A549 (cell line): ENCODE results near the gene SHISA4. TPM values are rescaled to one million over a fixed set of nuclear protein-coding genes. Genes with fewer than 3 reads are reported as not detected.
A peak's percentile ranks its signal among the peaks of the same experiment; 100 is the strongest.

Source experiments
- ATAC-seq, 2 experiments: fragments of 200-7000 bp in 1 of 2; fragments of >200 bp in 1 of 2; cut with Nextera tagmentation in 1 of 2; cut with Tn5 transposase in 1 of 2; 3 replicates each; pipeline versions ENCODE4 v1.8.0 to v1.9.1; 2018 to 2020; ENCODE audit warnings: mild to moderate bottlenecking in 1 of 2, moderate library complexity in 1 of 2
- CTCF ChIA-PET: fragments of 300-600 bp; sonication (Branson Sonifier 250); formaldehyde crosslinking; extraction: SDS; loops from one replicate; lab custom pipeline; 2021; ENCODE audit warnings: antibody characterized with exemption, inconsistent platforms; lab: Yijun Ruan, JAX
- POLR2A ChIA-PET: fragments of 350-600 bp; formaldehyde crosslinking; extraction: SDS; loops from one replicate; lab custom pipeline; 2021; ENCODE audit warnings: antibody characterized with exemption, inconsistent platforms; lab: Yijun Ruan, JAX
- DNase-seq, 2 experiments: peaks; one replicate each; pipeline versions ENCODE4 v3.0.0 to v3.0.0-alpha.2; 2011 to 2016; ENCODE audit warnings: low read depth in 1 of 2, low spot score in 1 of 2
- FAIRE-seq: peaks from 2 replicates; lab custom pipeline; 2011; peaks lifted over from hg19 to GRCh38; lab: Jason Lieb, UNC
- H3K27ac ChIP-seq, 2 experiments: fragments of >200 bp; sonication (Bioruptor Twin); formaldehyde crosslinking; 3 replicates each; pipeline ENCODE4 v1.5.1; 2016 to 2017
- H3K4me1 ChIP-seq: fragments of >200 bp; sonication (Bioruptor Twin); formaldehyde crosslinking; 3 replicates; pipeline ENCODE4 v1.6.1; 2016
- H3K4me2 ChIP-seq: fragments of >200 bp; sonication (Bioruptor Twin); formaldehyde crosslinking; 3 replicates; pipeline ENCODE4 v1.6.1; 2016
- H3K4me3 ChIP-seq: fragments of >200 bp; sonication (Bioruptor Twin); formaldehyde crosslinking; 3 replicates; pipeline ENCODE4 v1.5.1; 2016
- H3K9me3 ChIP-seq: fragments of >200 bp; sonication (Bioruptor Twin); formaldehyde crosslinking; 3 replicates; pipeline ENCODE4 v1.6.1; 2016
- ATOH8 ChIP-seq: fragments of 250-450 bp; sonication (Bioruptor Pico); IDR thresholded peaks from 2 replicates; pipeline ENCODE4 v1.5.0; 2020; ENCODE audit warnings: low read depth, mild to moderate bottlenecking, moderate library complexity
- CBX2 ChIP-seq: fragments of 200-600 bp; sonication (generic); IDR thresholded peaks from 2 replicates; pipeline ENCODE4 v1.6.1; 2016; ENCODE audit warnings: low read depth, mild to moderate bottlenecking, borderline replicate concordance
- CEBPB ChIP-seq, 2 experiments: fragments of >200 bp in 1 of 2; sonication (Bioruptor Twin) in 1 of 2; formaldehyde crosslinking in 1 of 2; IDR thresholded peaks; 2 replicates each; pipeline ENCODE4 v1.6.1; 2012 to 2016
- CHD2 ChIP-seq: fragments of 150-350 bp; IDR thresholded peaks from 2 replicates; pipeline ENCODE4 v1.6.1; 2014; ENCODE audit warnings: low read length; ENCODE audit not compliant: partially characterized antibody
- EP300 ChIP-seq, 2 experiments: fragments of >200 bp; sonication (Bioruptor Twin); formaldehyde crosslinking; IDR thresholded peaks; 2 replicates in 1 of 2; 3 replicates in 1 of 2; pipeline ENCODE4 v1.6.1; 2016 to 2017
- FOSL2 ChIP-seq, 2 experiments: fragments of 450-650 bp in 1 of 2; fragments of >200 bp in 1 of 2; sonication (Bioruptor Twin) in 1 of 2; formaldehyde crosslinking; IDR thresholded peaks; 2 replicates each; pipeline versions ENCODE4 v1.5.0 to v1.6.1; 2016 to 2020; ENCODE audit warnings: mild to moderate bottlenecking in 1 of 2, moderate library complexity in 1 of 2
- HDAC2 ChIP-seq: fragments of 200-600 bp; sonication (generic); IDR thresholded peaks from 2 replicates; pipeline ENCODE4 v1.6.1; 2016
- HEYL ChIP-seq: fragments of 250-450 bp; sonication (Bioruptor Pico); IDR thresholded peaks from 2 replicates; pipeline ENCODE4 v1.8.0; 2021; ENCODE audit warnings: mild to moderate bottlenecking, moderate library complexity
- HOXA7 ChIP-seq: fragments of 250-450 bp; sonication (Bioruptor Pico); IDR thresholded peaks from 2 replicates; pipeline ENCODE4 v1.5.0; 2020; ENCODE audit warnings: mild to moderate bottlenecking, moderate library complexity
- HOXB13 ChIP-seq: fragments of 250-450 bp; sonication (Bioruptor Pico); IDR thresholded peaks from 2 replicates; pipeline ENCODE4 v1.5.0; 2020; ENCODE audit warnings: low read depth, mild to moderate bottlenecking, moderate library complexity
- JUN ChIP-seq, 2 experiments: fragments of >200 bp; sonication (Bioruptor Twin); formaldehyde crosslinking; IDR thresholded peaks; 2 replicates in 1 of 2; 3 replicates in 1 of 2; pipeline ENCODE4 v1.6.1; 2016 to 2017
- KDM5A ChIP-seq: fragments of 200-600 bp; sonication (generic); IDR thresholded peaks from 2 replicates; pipeline ENCODE4 v1.6.1; 2016; ENCODE audit warnings: antibody characterized with exemption, mild to moderate bottlenecking
- MAFK ChIP-seq: fragments of 450-650 bp; IDR thresholded peaks from 2 replicates; pipeline ENCODE4 v1.6.1; 2014; ENCODE audit not compliant: partially characterized antibody
- NPAS2 ChIP-seq: fragments of 250-450 bp; sonication (Bioruptor Pico); IDR thresholded peaks from 2 replicates; pipeline ENCODE4 v1.8.0; 2022; ENCODE audit warnings: mild to moderate bottlenecking, moderate library complexity, borderline replicate concordance
- RAD21 ChIP-seq, 2 experiments: fragments of >200 bp in 1 of 2; sonication (Bioruptor Twin) in 1 of 2; formaldehyde crosslinking in 1 of 2; IDR thresholded peaks in 1 of 2; conservative IDR thresholded peaks in 1 of 2; 2 replicates in 1 of 2; 3 replicates in 1 of 2; pipeline ENCODE4 v1.6.1; 2012 to 2018; ENCODE audit warnings: inconsistent platforms in 1 of 2
- TFCP2L1 ChIP-seq: fragments of 250-450 bp; sonication (Bioruptor Pico); IDR thresholded peaks from 2 replicates; pipeline ENCODE4 v1.5.0; 2021; ENCODE audit warnings: mild to moderate bottlenecking
- TP53 ChIP-seq: fragments of 250-450 bp; sonication (Bioruptor Pico); IDR thresholded peaks from 2 replicates; pipeline ENCODE4 v1.5.0; 2021; ENCODE audit warnings: mild to moderate bottlenecking, moderate library complexity
- USF2 ChIP-seq: fragments of 450-650 bp; IDR thresholded peaks from 2 replicates; pipeline ENCODE4 v1.6.1; 2014; ENCODE audit warnings: antibody characterized with exemption
- ZNF302 ChIP-seq: fragments of 250-450 bp; sonication (Bioruptor Pico); IDR thresholded peaks from 2 replicates; pipeline ENCODE4 v1.9.0; 2021; ENCODE audit warnings: inconsistent platforms, mild to moderate bottlenecking, moderate library complexity
- WGBS: methylation state at CpG from one replicate; pipeline ENCODE4 v1.1.6; 2017; ENCODE audit errors: missing lambda C conversion rate; 5-methylcytosine and 5-hydroxymethylcytosine counted together
- polyA plus RNA-seq, 4 experiments: library from polyadenylated mRNA; depleted of rRNA in 3 of 4; stranded (reverse); fragments of >200 nt; fragmentation: RNase III in 1 of 4; extraction: RNeasy Plus Mini Kit Qiagen cat#74134 plus additional on column Dnase treatment in 1 of 4; gene quantifications; 2 replicates in 3 of 4; 3 replicates in 1 of 4; pipeline ENCODE4 v1.2.3, GENCODE V29; 2011 to 2017
- TF ChIP-seq, protein P1 (sequence below): fragments of 150-350 bp; IDR thresholded peaks from 2 replicates; pipeline ENCODE4 v1.6.1; 2014; ENCODE audit warnings: low read depth, mild to moderate bottlenecking, low read length

SHISA4 gene
- polyA plus RNA-seq, 2 of the 4 experiments (the other 2 are of a cell fraction), result 10.0 to 15.0 TPM

GRCh38 chr1:201841265-201841912 lies 47.3 kb upstream of the SHISA4 start:
- POLR2A ChIA-PET, result no interaction called here
- no peak for FAIRE-seq

GRCh38 chr1:201842472-201843027 lies 46.1 kb upstream of the SHISA4 start:
- WGBS, result 89% methylated on average over 2 of the region's 2 CpGs
- Histone ChIP-seq H3K9me3 (no peaks in the 10 kb centered on the region), H3K4me1 (peaks cover 17% of the 10 kb centered on the region), H3K4me2 (no peak overlapping the region), H3K27ac (no peak overlapping the region), H3K4me3 (no peak overlapping the region)
- TF ChIP-seq JUN (IDR thresholded peaks at IDR 0.05) (no peak), ATOH8 (CRISPR knock-in tag) (no peak), HOXB13 (CRISPR knock-in tag) (no peak), MAFK (no peak)
- ChIA-PET POLR2A (interaction anchor here (1.2 kb wide), 1 partner anchor 13 kb away, joined by 3 read pairs; the partner anchor contains the start of gene IPO9), CTCF (interaction anchor here (0.8 to 2.9 kb wide), 11 partner anchors 10 to 360 kb away, joined by 3 to 9 read pairs (median 3); partner anchors contain the start of gene IPO9)
- DNase-seq (no peak), FAIRE-seq (no peak), ATAC-seq (no peak)

More at GRCh38 chr1:201841265-201841912, 47.3 kb upstream of the SHISA4 start:
- Histone ChIP-seq H3K27ac (no peak overlapping the region), H3K4me1 (peaks cover 17% of the 10 kb centered on the region), H3K4me3 (no peak overlapping the region)
- no peak for ATAC-seq
- WGBS, result 87% methylated on average over 2 of the region's 2 CpGs
- no peak for DNase-seq
- TF ChIP-seq CHD2 (no peak), USF2 (no peak), EP300 (IDR thresholded peaks at IDR 0.05) (no peak)
- TF ChIP-seq, protein P1, sequence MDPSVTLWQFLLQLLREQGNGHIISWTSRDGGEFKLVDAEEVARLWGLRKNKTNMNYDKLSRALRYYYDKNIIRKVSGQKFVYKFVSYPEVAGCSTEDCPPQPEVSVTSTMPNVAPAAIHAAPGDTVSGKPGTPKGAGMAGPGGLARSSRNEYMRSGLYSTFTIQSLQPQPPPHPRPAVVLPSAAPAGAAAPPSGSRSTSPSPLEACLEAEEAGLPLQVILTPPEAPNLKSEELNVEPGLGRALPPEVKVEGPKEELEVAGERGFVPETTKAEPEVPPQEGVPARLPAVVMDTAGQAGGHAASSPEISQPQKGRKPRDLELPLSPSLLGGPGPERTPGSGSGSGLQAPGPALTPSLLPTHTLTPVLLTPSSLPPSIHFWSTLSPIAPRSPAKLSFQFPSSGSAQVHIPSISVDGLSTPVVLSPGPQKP, result no peak
- TF ChIP-seq, all 56 proteins: peak for 0
- no peak overlapping the region for H3K4me2 ChIP-seq
- CTCF ChIA-PET, result interaction anchor here (1.3 to 1.4 kb wide), 2 partner anchors 12 to 55 kb away, joined by 3 to 5 read pairs; no protein-coding TSS in a partner anchor
- H3K9me3 ChIP-seq, result no peaks in the 10 kb centered on the region

- Histone ChIP-seq H3K27ac (no peak overlapping the region), H3K9me3 (no peaks in the 10 kb centered on the region), H3K4me1 (peaks cover 24% of the 10 kb centered on the region), H3K4me2 (no peak overlapping the region), H3K4me3 (no peak overlapping the region)
- TF ChIP-seq FOSL2 (IDR thresholded peaks at IDR 0.05), result no peak
- peak; percentile 22; the same call in 1 of the 2 replicates for TF ChIP-seq FOSL2 (CRISPR knock-in tag; IDR thresholded peaks at IDR 0.05)
- no peak for TF ChIP-seq ZNF302 (CRISPR knock-in tag)
- ATAC-seq, result 0 out of 6 replicates have a peak, but pooled peaks of 1 of the 2 experiments have one; percentile 51
- no peak for FAIRE-seq
- ChIA-PET POLR2A (no interaction called here), CTCF (interaction anchor here (0.9 to 2.9 kb wide), 3 partner anchors 12 to 18 kb away, joined by 3 to 9 read pairs (median 3); partner anchors contain the start of gene IPO9)
- WGBS, result 82% methylated on average over 2 of the region's 2 CpGs
- DNase-seq, result no peak
These were observed 43.2 kb upstream of the SHISA4 start for GRCh38 chr1:201845331-201846083.

DNA sequence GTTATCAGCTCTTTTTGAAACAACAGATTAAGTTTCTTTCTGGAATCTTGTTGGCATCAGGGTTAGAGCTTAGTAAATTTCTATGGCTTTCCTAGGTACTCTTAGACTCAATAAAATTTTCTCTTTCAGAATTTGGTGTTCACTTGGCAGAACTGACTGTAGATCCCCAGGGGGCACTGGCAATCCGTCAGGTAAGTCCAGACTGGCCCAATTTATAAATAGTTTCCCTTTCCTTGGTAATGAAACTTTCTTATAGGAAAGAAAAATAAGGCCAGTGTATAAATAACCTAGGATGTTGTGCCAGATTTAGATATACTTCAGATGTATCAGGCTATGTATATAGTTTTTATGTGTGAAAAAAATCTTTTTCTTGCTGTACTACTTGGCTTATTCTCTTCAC lies 41.5 kb upstream of the SHISA4 start:
- FAIRE-seq (no peak), DNase-seq (no peak), ATAC-seq (no peak)
- 89% methylated on average over 1 of the region's 1 CpG for WGBS
- Histone ChIP-seq H3K9me3 (no peaks in the 10 kb centered on the region), H3K4me1 (peaks cover 24% of the 10 kb centered on the region), H3K4me2 (no peak overlapping the region), H3K4me3 (no peak overlapping the region), H3K27ac (no peak overlapping the region)
- ChIA-PET POLR2A (no interaction called here), CTCF (interaction anchor here (1.0 to 1.9 kb wide), 3 partner anchors 17 to 288 kb away, joined by 3 to 6 read pairs (median 3); partner anchors contain the start of gene IPO9)
- TF ChIP-seq CEBPB (IDR thresholded peaks at IDR 0.05) (no peak), TFCP2L1 (CRISPR knock-in tag) (no peak), TP53 (CRISPR knock-in tag) (no peak), RAD21 (conservative IDR thresholded peaks at IDR 0.05 in 1 of 2, IDR thresholded peaks at IDR 0.05 in 1 of 2) (no peak), EP300 (IDR thresholded peaks at IDR 0.05) (no peak), HEYL (CRISPR knock-in tag) (no peak), USF2 (no peak), FOSL2 (IDR thresholded peaks at IDR 0.05) (no peak), FOSL2 (CRISPR knock-in tag; IDR thresholded peaks at IDR 0.05) (no peak), HOXA7 (no peak), KDM5A (no peak), NPAS2 (CRISPR knock-in tag) (no peak), CBX2 (no peak), HDAC2 (no peak)
